Fibroblast of villous mesenchyme (primary cell): Measurements from ENCODE around the gene PLCL1. TPM values are rescaled to one million over a fixed set of nuclear protein-coding genes. Genes with fewer than 3 reads are reported as not detected.

Experiments used
- DNase-seq: peaks from one replicate; pipeline ENCODE4 v3.0.0-alpha.2; 2010; ENCODE audit warnings: low read depth
- H3K4me3 ChIP-seq: 2 replicates; pipeline ENCODE4 v1.5.1; 2011; ENCODE audit warnings: low read depth, mild to moderate bottlenecking, low read length
- CTCF ChIP-seq: IDR thresholded peaks from 2 replicates; pipeline ENCODE4 v1.5.1; 2012; ENCODE audit warnings: low read depth, mild to moderate bottlenecking, low read length; ENCODE audit not compliant: insufficient read depth
- total RNA-seq: library from RNA; depleted of rRNA; stranded (reverse); fragments of >200 nt; gene quantifications from 2 replicates; pipeline ENCODE4 v1.2.3, GENCODE V29; 2012

PLCL1 gene
- total RNA-seq, 1 donor, result 0.43 TPM

GRCh38 chr2:198161151-198161550 is 356.8 kb downstream of the PLCL1 start:
- TF ChIP-seq CTCF, result no peak
- no peak for DNase-seq
- no peak overlapping the region for H3K4me3 ChIP-seq

GRCh38 chr2:198162276-198162675 is 357.9 kb downstream of the PLCL1 start:
- no peak for DNase-seq
- no peak overlapping the region for H3K4me3 ChIP-seq
- no peak for TF ChIP-seq CTCF

GRCh38 chr2:198164843-198165242 is 360.4 kb downstream of the PLCL1 start:
- no peak for DNase-seq
- no peak for TF ChIP-seq CTCF
- H3K4me3 ChIP-seq, result no peak overlapping the region

GRCh38 chr2:198165289-198165688 is 360.9 kb downstream of the PLCL1 start:
- TF ChIP-seq CTCF, result no peak
- no peak for DNase-seq
- no peak overlapping the region for H3K4me3 ChIP-seq

- DNase-seq, result no peak
- H3K4me3 ChIP-seq, result no peak overlapping the region
- no peak for TF ChIP-seq CTCF
These were observed 363.0 kb downstream of the PLCL1 start for GRCh38 chr2:198167346-198167745.

- DNase-seq, result no peak
- TF ChIP-seq CTCF, result no peak
- no peak overlapping the region for H3K4me3 ChIP-seq
These were observed 364.3 kb downstream of the PLCL1 start for GRCh38 chr2:198168651-198169050.

- peak; percentile 3 for DNase-seq
- H3K4me3 ChIP-seq, result no peak overlapping the region
- TF ChIP-seq CTCF, result no peak
These were observed 368.8 kb downstream of the PLCL1 start for GRCh38 chr2:198173242-198173641.
